T follicular helper cell (primary cell): ENCODE results near the gene TPD52L1.
A peak's percentile ranks its signal among the peaks of the same experiment; 100 is the strongest.
"Not testable (repeated sequence)": the region's sequence is repeated elsewhere in the genome, so short reads cannot be mapped to it uniquely, and the experiment has no call there.

Source experiments
- DNase-seq: peaks from one replicate; pipeline ENCODE4 v3.0.0-alpha.2; 2020; ENCODE audit warnings: low read depth
- total RNA-seq, 2 experiments: gene quantifications; one replicate each; lab custom pipeline; 2026; lab: John Stamatoyannopoulos, UW

The TPD52L1 gene
- 0.84 to 1.00 reads per million in 2 experiments for total RNA-seq

GRCh38 chr6:125153391-125154117 lies at the start of gene TPD52L1:
TSS of gene TPD52L1 (plus strand) at chr6:125153773. CDS start at chr6:125153952, 179 bp downstream.
- DNase-seq, result peak; percentile 32

GRCh38 chr6:125104425-125104824 lies 49.1 kb upstream of the TPD52L1 start:
- no peak for DNase-seq

- DNase-seq, result no peak
These were observed 46.5 kb upstream of the TPD52L1 start for GRCh38 chr6:125107048-125107447.

- DNase-seq, result no peak
These were observed 45.7 kb upstream of the TPD52L1 start for GRCh38 chr6:125107896-125108295.

- no peak for DNase-seq
These were observed 43.5 kb upstream of the TPD52L1 start for GRCh38 chr6:125110056-125110455.

- DNase-seq, result no peak
These were observed 42.2 kb upstream of the TPD52L1 start for GRCh38 chr6:125111219-125111983.

GRCh38 chr6:125112934-125113333 lies 40.6 kb upstream of the TPD52L1 start:
- DNase-seq, result no peak

- peak; percentile 18 for DNase-seq
These were observed 39.2 kb upstream of the TPD52L1 start for GRCh38 chr6:125114248-125114858.

- DNase-seq, result no peak
These were observed 37.4 kb upstream of the TPD52L1 start for GRCh38 chr6:125116170-125116569.

GRCh38 chr6:125116710-125117109 lies 36.9 kb upstream of the TPD52L1 start:
- DNase-seq, result no peak

GRCh38 chr6:125117818-125118217 lies 35.8 kb upstream of the TPD52L1 start:
- no peak for DNase-seq

GRCh38 chr6:125120054-125120590 lies 33.5 kb upstream of the TPD52L1 start:
- no peak for DNase-seq

- DNase-seq, result no peak
These were observed 31.7 kb upstream of the TPD52L1 start for GRCh38 chr6:125121894-125122293.

GRCh38 chr6:125123051-125123450 lies 30.5 kb upstream of the TPD52L1 start:
- no peak for DNase-seq

GRCh38 chr6:125123468-125124048 lies 30.0 kb upstream of the TPD52L1 start:
- DNase-seq, result no peak

GRCh38 chr6:125124049-125124669 lies 29.4 kb upstream of the TPD52L1 start:
- no peak for DNase-seq

- not testable (repeated sequence) for DNase-seq
These were observed 27.7 kb upstream of the TPD52L1 start for GRCh38 chr6:125125856-125126255.

- no peak for DNase-seq
These were observed 24.2 kb upstream of the TPD52L1 start for GRCh38 chr6:125129354-125129753.

GRCh38 chr6:125132058-125132457 lies 21.5 kb upstream of the TPD52L1 start:
- no peak for DNase-seq

- DNase-seq, result no peak
These were observed 17.2 kb upstream of the TPD52L1 start for GRCh38 chr6:125136378-125136777.

GRCh38 chr6:125138083-125138482 lies 15.5 kb upstream of the TPD52L1 start:
- DNase-seq, result no peak

GRCh38 chr6:125140808-125141207 lies 12.8 kb upstream of the TPD52L1 start:
- DNase-seq, result no peak
